Lower leg skin (tissue), 3 donors: ENCODE results near the gene MCF2L2.

Experiments used
- POLR2A ChIP-seq, 2 donors: fragments of 450-650 bp; IDR thresholded peaks; one replicate each; pipeline ENCODE4 v1.6.1; 2016 to 2017; ENCODE audit warnings: antibody characterized with exemption in 2 of 2, mild to moderate bottlenecking in 1 of 2, moderate library complexity in 1 of 2
- TF ChIP-seq, protein P1 (sequence below), 3 donors: fragments of 450-650 bp; IDR thresholded peaks; one replicate each; pipeline ENCODE4 v1.5.1; 2016; ENCODE audit warnings: antibody characterized with exemption in 3 of 3, mild to moderate bottlenecking in 3 of 3, moderate library complexity in 2 of 3

- no peak for TF ChIP-seq POLR2A (IDR thresholded peaks at IDR 0.05)
- TF ChIP-seq, protein P1, sequence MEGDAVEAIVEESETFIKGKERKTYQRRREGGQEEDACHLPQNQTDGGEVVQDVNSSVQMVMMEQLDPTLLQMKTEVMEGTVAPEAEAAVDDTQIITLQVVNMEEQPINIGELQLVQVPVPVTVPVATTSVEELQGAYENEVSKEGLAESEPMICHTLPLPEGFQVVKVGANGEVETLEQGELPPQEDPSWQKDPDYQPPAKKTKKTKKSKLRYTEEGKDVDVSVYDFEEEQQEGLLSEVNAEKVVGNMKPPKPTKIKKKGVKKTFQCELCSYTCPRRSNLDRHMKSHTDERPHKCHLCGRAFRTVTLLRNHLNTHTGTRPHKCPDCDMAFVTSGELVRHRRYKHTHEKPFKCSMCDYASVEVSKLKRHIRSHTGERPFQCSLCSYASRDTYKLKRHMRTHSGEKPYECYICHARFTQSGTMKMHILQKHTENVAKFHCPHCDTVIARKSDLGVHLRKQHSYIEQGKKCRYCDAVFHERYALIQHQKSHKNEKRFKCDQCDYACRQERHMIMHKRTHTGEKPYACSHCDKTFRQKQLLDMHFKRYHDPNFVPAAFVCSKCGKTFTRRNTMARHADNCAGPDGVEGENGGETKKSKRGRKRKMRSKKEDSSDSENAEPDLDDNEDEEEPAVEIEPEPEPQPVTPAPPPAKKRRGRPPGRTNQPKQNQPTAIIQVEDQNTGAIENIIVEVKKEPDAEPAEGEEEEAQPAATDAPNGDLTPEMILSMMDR (IDR thresholded peaks at IDR 0.05): no peak
These were observed 175.4 kb downstream of the MCF2L2 start, which contains the start of gene B3GNT5 for GRCh38 chr3:183252973-183253527.
